ENCODE data around the gene ERC2. TPM values are rescaled to one million over a fixed set of nuclear protein-coding genes. Genes with fewer than 3 reads are reported as not detected.

ERC2 gene
- total RNA-seq, 1 donor from 2014 or later, result 0.35 TPM

GRCh38 chr3:55601366-55602080 is 866.7 kb downstream of the ERC2 start:
- Mint-ChIP-seq H3K27ac (ENCODE audit: unreplicated experiment) (no peak overlapping the region), H3K4me1 (ENCODE audit: unreplicated experiment) (no peaks in the 10 kb centered on the region), H3K9me3 (ENCODE audit: unreplicated experiment) (no peaks in the 10 kb centered on the region), H3K27me3 (ENCODE audit: unreplicated experiment) (peaks cover 8% of the 10 kb centered on the region), H3K4me3 (ENCODE audit: unreplicated experiment) (no peak overlapping the region), H3K36me3 (ENCODE audit: unreplicated experiment) (no peaks in the 10 kb centered on the region)
- TF ChIP-seq, protein P1, sequence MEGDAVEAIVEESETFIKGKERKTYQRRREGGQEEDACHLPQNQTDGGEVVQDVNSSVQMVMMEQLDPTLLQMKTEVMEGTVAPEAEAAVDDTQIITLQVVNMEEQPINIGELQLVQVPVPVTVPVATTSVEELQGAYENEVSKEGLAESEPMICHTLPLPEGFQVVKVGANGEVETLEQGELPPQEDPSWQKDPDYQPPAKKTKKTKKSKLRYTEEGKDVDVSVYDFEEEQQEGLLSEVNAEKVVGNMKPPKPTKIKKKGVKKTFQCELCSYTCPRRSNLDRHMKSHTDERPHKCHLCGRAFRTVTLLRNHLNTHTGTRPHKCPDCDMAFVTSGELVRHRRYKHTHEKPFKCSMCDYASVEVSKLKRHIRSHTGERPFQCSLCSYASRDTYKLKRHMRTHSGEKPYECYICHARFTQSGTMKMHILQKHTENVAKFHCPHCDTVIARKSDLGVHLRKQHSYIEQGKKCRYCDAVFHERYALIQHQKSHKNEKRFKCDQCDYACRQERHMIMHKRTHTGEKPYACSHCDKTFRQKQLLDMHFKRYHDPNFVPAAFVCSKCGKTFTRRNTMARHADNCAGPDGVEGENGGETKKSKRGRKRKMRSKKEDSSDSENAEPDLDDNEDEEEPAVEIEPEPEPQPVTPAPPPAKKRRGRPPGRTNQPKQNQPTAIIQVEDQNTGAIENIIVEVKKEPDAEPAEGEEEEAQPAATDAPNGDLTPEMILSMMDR (IDR thresholded peaks at IDR 0.05), result no peak
- no peak for DNase-seq (ENCODE audit: extremely low spot score, unreplicated experiment)

- Mint-ChIP-seq H3K36me3 (ENCODE audit: unreplicated experiment) (no peaks in the 10 kb centered on the region), H3K9me3 (ENCODE audit: unreplicated experiment) (no peaks in the 10 kb centered on the region), H3K27me3 (ENCODE audit: unreplicated experiment) (peaks cover 19% of the 10 kb centered on the region), H3K4me3 (ENCODE audit: unreplicated experiment) (no peak overlapping the region), H3K4me1 (ENCODE audit: unreplicated experiment) (no peaks in the 10 kb centered on the region), H3K27ac (ENCODE audit: unreplicated experiment) (no peak overlapping the region)
- TF ChIP-seq, protein P1 (IDR thresholded peaks at IDR 0.05), result no peak
- DNase-seq (ENCODE audit: extremely low spot score, unreplicated experiment), result no peak
Observed at GRCh38 chr3:55598224-55598623, 870.0 kb downstream of the ERC2 start.

DNA sequence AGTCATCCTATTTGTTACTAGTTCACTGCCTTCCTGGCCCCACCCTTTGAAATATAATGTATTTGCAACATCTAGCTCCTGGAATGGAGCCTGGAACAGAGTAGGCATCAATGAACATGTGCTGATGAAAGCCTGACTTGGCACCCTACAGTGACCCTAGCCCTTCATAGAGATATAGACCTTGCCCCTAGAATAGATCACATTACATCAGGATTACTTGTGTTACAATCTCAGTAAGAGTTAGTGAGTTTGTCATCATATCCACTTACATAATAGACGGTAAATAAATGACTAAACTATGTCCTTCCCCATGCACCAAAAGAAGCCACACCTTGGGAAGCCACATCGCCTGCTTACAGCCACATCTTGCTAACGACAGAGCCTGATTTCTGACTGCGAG is 870.6 kb downstream of the ERC2 start:
- Mint-ChIP-seq H3K27ac (ENCODE audit: unreplicated experiment) (no peak overlapping the region), H3K9me3 (ENCODE audit: unreplicated experiment) (no peaks in the 10 kb centered on the region), H3K4me3 (ENCODE audit: unreplicated experiment) (no peak overlapping the region), H3K4me1 (ENCODE audit: unreplicated experiment) (no peaks in the 10 kb centered on the region), H3K36me3 (ENCODE audit: unreplicated experiment) (no peaks in the 10 kb centered on the region), H3K27me3 (ENCODE audit: unreplicated experiment) (peaks cover 17% of the 10 kb centered on the region)
- TF ChIP-seq, protein P1 (IDR thresholded peaks at IDR 0.05), result no peak
- no peak for DNase-seq (ENCODE audit: extremely low spot score, unreplicated experiment)

- TF ChIP-seq, protein P1 (IDR thresholded peaks at IDR 0.05), result no peak
- H3K27me3 Mint-ChIP-seq (ENCODE audit: unreplicated experiment), result peaks cover 18% of the 10 kb centered on the region
- DNase-seq (ENCODE audit: extremely low spot score, unreplicated experiment), result no peak
- no peaks in the 10 kb centered on the region for H3K36me3 Mint-ChIP-seq (ENCODE audit: unreplicated experiment)
- H3K4me3 Mint-ChIP-seq (ENCODE audit: unreplicated experiment), result no peak overlapping the region
- H3K4me1 Mint-ChIP-seq (ENCODE audit: unreplicated experiment), result no peaks in the 10 kb centered on the region
- no peak overlapping the region for H3K27ac Mint-ChIP-seq (ENCODE audit: unreplicated experiment)
- H3K9me3 Mint-ChIP-seq (ENCODE audit: unreplicated experiment), result no peaks in the 10 kb centered on the region
Observed at GRCh38 chr3:55596212-55596611, 872.1 kb downstream of the ERC2 start.

- H3K27me3 Mint-ChIP-seq (ENCODE audit: unreplicated experiment), result peaks cover 18% of the 10 kb centered on the region
- H3K9me3 Mint-ChIP-seq (ENCODE audit: unreplicated experiment), result no peaks in the 10 kb centered on the region
- H3K36me3 Mint-ChIP-seq (ENCODE audit: unreplicated experiment), result no peaks in the 10 kb centered on the region
- TF ChIP-seq, protein P1 (IDR thresholded peaks at IDR 0.05), result no peak
- H3K27ac Mint-ChIP-seq (ENCODE audit: unreplicated experiment), result no peak overlapping the region
- H3K4me3 Mint-ChIP-seq (ENCODE audit: unreplicated experiment), result no peak overlapping the region
- no peak for DNase-seq (ENCODE audit: extremely low spot score, unreplicated experiment)
- no peaks in the 10 kb centered on the region for H3K4me1 Mint-ChIP-seq (ENCODE audit: unreplicated experiment)
Observed at GRCh38 chr3:55595420-55595819, 872.8 kb downstream of the ERC2 start.
